Natural killer cell (primary cell): ENCODE results near the gene FBXW11. TPM values are rescaled to one million over a fixed set of nuclear protein-coding genes. Genes with fewer than 3 reads are reported as not detected.
A peak's percentile ranks its signal among the peaks of the same experiment; 100 is the strongest.

Experiments
- ATAC-seq, 3 donors: fragments of 150-1000 bp in 2 of 3; fragments of 200-7000 bp in 1 of 3; cut with Tn5 transposase; 1 replicate in 1 of 3; 2 replicates in 2 of 3; pipeline ENCODE4 v1.10.0; 2021; ENCODE audit warnings: mild to moderate bottlenecking in 2 of 3, moderate library complexity in 2 of 3
- DNase-seq, 2 donors: peaks; one replicate each; pipeline versions ENCODE4 v3.0.0 to v3.0.0-alpha.2; 2013 to 2021; ENCODE audit warnings: mixed read lengths in 1 of 2
- H3K27ac ChIP-seq: one replicate; pipeline ENCODE4 v1.5.1; 2013; ENCODE audit warnings: mild to moderate bottlenecking, low read length
- H3K27me3 ChIP-seq: one replicate; pipeline ENCODE4 v1.6.1; 2013; ENCODE audit warnings: low read length; ENCODE audit not compliant: control insufficient read depth, insufficient read depth
- H3K36me3 ChIP-seq: one replicate; pipeline ENCODE4 v1.6.1; 2013; ENCODE audit warnings: low read length; ENCODE audit not compliant: control insufficient read depth, insufficient read depth
- H3K4me1 ChIP-seq: one replicate; pipeline ENCODE4 v1.6.1; 2013; ENCODE audit warnings: low read length; ENCODE audit not compliant: control insufficient read depth, insufficient read depth
- H3K4me3 ChIP-seq: one replicate; pipeline ENCODE4 v1.5.1; 2013; ENCODE audit warnings: low read length
- H3K9me3 ChIP-seq: one replicate; pipeline ENCODE4 v1.6.1; 2013; ENCODE audit warnings: low read length; ENCODE audit not compliant: control insufficient read depth, insufficient read depth
- H3K27ac Mint-ChIP-seq, 2 donors: one replicate each; pipeline ENCODE4 v1.8.0; 2022; ENCODE audit warnings: mild to moderate bottlenecking in 2 of 2, mixed read lengths in 2 of 2, moderate library complexity in 1 of 2
- H3K27me3 Mint-ChIP-seq, 2 donors: one replicate each; pipeline ENCODE4 v1.8.0; 2022; ENCODE audit warnings: low read depth in 2 of 2, mixed read lengths in 2 of 2
- H3K36me3 Mint-ChIP-seq: one replicate; pipeline ENCODE4 v1.8.0; 2022; ENCODE audit warnings: mixed read lengths
- H3K4me1 Mint-ChIP-seq, 2 donors: one replicate each; pipeline ENCODE4 v1.8.0; 2022; ENCODE audit warnings: mixed read lengths in 2 of 2
- H3K4me3 Mint-ChIP-seq: one replicate; pipeline ENCODE4 v1.8.0; 2022; ENCODE audit warnings: mild to moderate bottlenecking, moderate library complexity, mixed read lengths
- H3K9me3 Mint-ChIP-seq, 2 donors: one replicate each; pipeline ENCODE4 v1.8.0; 2022; ENCODE audit warnings: mixed read lengths in 2 of 2
- WGBS: methylation state at CpG from one replicate; pipeline ENCODE4 v1.1.7; 2013; ENCODE audit warnings: missing lambda C conversion rate; ENCODE audit not compliant: insufficient coverage; 5-methylcytosine and 5-hydroxymethylcytosine counted together
- intact Hi-C: fragments of 100-400 bp; cut with micrococcal nuclease; formaldehyde crosslinking; loops from one replicate; pipeline ENCODE4 v1.14.2; 2022
- total RNA-seq, 4 donors: library from RNA; stranded (reverse); fragments of 120-200 nt in 1 of 4; gene quantifications; one replicate each; pipeline versions ENCODE4 v1.2.3 to v1.2.4, GENCODE V29; 2013 to 2022
- TF ChIP-seq, protein P1 (sequence below): fragments of 200-600 bp; IDR thresholded peaks from one replicate; pipeline ENCODE4 v1.8.0; 2022; ENCODE audit warnings: antibody characterized with exemption

FBXW11 gene
- total RNA-seq, 3 donors from 2014 or later (not counting 1 experiment from before 2014, with no cell fraction given), result 26.7 to 40.3 (median 39.5) TPM

DNA sequence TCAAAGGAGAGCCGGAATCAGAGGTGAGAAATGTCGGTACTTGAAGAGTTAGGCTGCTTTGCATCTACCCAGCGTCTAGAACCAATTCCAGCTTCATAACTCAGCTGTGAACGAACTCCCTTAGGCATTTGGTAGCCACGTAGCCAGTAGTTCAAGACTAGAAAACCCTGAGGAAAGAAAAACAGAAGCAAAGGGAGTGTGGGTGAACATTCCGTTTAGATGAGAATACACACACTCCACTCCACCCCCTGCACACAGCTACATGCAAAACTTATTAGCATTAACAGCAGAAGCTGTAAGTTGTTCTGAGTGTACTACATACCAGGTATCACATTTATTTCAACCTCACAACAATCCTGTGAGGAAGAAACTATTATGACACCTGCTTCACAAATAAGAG, 142.5 kb downstream of the FBXW11 start:
- Histone ChIP-seq H3K4me3 (no peak overlapping the region), H3K36me3 (peaks cover 45% of the 10 kb centered on the region), H3K27me3 (no peaks in the 10 kb centered on the region), H3K4me1 (no peaks in the 10 kb centered on the region), H3K9me3 (no peaks in the 10 kb centered on the region), H3K27ac (no peak overlapping the region)
- TF ChIP-seq, protein P1, sequence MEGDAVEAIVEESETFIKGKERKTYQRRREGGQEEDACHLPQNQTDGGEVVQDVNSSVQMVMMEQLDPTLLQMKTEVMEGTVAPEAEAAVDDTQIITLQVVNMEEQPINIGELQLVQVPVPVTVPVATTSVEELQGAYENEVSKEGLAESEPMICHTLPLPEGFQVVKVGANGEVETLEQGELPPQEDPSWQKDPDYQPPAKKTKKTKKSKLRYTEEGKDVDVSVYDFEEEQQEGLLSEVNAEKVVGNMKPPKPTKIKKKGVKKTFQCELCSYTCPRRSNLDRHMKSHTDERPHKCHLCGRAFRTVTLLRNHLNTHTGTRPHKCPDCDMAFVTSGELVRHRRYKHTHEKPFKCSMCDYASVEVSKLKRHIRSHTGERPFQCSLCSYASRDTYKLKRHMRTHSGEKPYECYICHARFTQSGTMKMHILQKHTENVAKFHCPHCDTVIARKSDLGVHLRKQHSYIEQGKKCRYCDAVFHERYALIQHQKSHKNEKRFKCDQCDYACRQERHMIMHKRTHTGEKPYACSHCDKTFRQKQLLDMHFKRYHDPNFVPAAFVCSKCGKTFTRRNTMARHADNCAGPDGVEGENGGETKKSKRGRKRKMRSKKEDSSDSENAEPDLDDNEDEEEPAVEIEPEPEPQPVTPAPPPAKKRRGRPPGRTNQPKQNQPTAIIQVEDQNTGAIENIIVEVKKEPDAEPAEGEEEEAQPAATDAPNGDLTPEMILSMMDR, result no peak
- Mint-ChIP-seq H3K4me3 (no peak overlapping the region), H3K36me3 (peaks cover 25% of the 10 kb centered on the region), H3K9me3 (no peaks in the 10 kb centered on the region), H3K27ac (no peak overlapping the region), H3K4me1 (peaks cover 0 to 5% of the 10 kb centered on the region in 2 donors), H3K27me3 (no peaks in the 10 kb centered on the region)
- intact Hi-C loops, result no loop called here
- DNase-seq (no peak), ATAC-seq (no peak)
- 85% methylated on average over 5 of the region's 6 CpGs for WGBS

DNA sequence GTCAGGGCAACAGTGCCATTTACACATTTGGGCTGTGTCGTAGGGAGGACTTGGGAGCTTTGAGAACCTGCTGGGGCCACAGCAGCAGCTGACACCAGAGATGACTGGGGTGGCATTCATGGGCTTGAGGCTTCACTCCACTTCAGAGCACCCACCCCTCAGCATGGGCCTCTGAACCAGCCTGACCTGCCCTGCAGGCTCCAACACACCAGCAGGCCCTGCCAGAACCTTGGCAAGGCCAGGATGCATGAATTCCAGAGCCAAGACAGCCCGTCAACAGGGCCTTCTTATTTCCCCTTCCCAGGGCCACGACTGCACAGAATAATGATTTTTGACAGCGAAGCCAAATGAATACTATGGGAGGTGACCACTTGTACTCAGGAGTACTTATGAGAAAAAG, 143.8 kb downstream of the FBXW11 start:
- Histone ChIP-seq H3K36me3 (peaks cover 32% of the 10 kb centered on the region), H3K9me3 (no peaks in the 10 kb centered on the region), H3K4me3 (no peak overlapping the region), H3K27ac (no peak overlapping the region), H3K4me1 (no peaks in the 10 kb centered on the region), H3K27me3 (no peaks in the 10 kb centered on the region)
- DNase-seq (no peak), ATAC-seq (no peak)
- intact Hi-C loops, result no loop called here
- TF ChIP-seq, protein P1, result no peak
- Mint-ChIP-seq H3K36me3 (peaks cover 13% of the 10 kb centered on the region), H3K4me1 (peaks cover 0 to 5% of the 10 kb centered on the region in 2 donors), H3K9me3 (no peaks in the 10 kb centered on the region), H3K4me3 (no peak overlapping the region), H3K27me3 (no peaks in the 10 kb centered on the region), H3K27ac (no peak overlapping the region)
- 100% methylated on average over 3 of the region's 4 CpGs for WGBS

DNA sequence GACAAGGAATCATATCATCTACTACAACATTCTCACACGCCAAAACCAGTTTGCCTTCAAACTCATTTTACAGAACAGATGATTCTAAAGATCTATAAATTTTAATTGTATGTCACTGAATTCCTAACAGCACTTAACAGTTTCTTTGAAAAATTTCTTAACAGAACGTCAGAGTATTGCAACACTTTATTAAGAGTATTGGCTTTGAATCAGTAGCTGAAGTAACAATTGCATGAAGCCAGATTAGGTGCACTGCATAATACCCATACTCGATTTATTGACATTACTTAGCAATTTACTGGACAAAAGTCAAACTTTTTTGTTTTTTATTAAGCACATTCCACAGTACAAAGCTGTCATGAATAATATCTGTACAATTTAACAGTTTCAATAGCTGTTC, 145.1 kb downstream of the FBXW11 start:
- Histone ChIP-seq H3K4me3 (no peak overlapping the region), H3K36me3 (peaks cover 23% of the 10 kb centered on the region), H3K27ac (no peak overlapping the region), H3K4me1 (peaks cover under 1% of the 10 kb centered on the region), H3K27me3 (no peaks in the 10 kb centered on the region), H3K9me3 (no peaks in the 10 kb centered on the region)
- TF ChIP-seq, protein P1, result no peak
- DNase-seq, result no peak
- 100% methylated on average over 2 of the region's 3 CpGs for WGBS
- Mint-ChIP-seq H3K9me3 (no peaks in the 10 kb centered on the region), H3K27ac (no peak overlapping the region), H3K27me3 (no peaks in the 10 kb centered on the region), H3K36me3 (peaks cover 12% of the 10 kb centered on the region), H3K4me1 (peaks cover 4 to 7% of the 10 kb centered on the region in 2 donors), H3K4me3 (no peak overlapping the region)
- ATAC-seq, result no peak
- intact Hi-C loops, result no loop called here

DNA sequence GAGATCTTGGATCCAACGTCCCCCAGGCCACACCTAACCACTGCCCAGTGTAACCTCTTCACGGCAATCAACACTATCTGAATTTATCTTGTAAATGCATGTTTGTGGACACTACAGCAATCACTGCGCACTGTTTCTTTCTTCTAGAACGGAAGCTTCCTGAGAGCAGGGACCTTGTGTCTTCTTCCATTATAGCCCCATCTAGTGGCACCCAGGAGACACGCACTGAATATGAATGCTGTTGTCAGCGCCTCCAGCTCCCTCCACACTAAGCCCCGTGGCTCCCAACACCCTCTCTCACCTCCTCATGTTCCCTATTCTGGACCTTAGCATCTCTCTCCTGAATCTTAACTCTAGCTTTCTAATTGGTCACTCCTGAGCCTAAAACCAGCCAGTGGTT, 148.1 kb downstream of the FBXW11 start:
- no peaks in the 10 kb centered on the region for H3K27me3 Mint-ChIP-seq
- H3K9me3 Mint-ChIP-seq, result no peaks in the 10 kb centered on the region
- intact Hi-C loops, result no loop called here
- ATAC-seq (no peak), DNase-seq (peak in 1 of 2 donors; percentile 19)
- no peaks in the 10 kb centered on the region for H3K9me3 ChIP-seq
- peaks cover 21 to 24% of the 10 kb centered on the region in 2 donors for H3K4me1 Mint-ChIP-seq
- H3K4me3 ChIP-seq, result no peak overlapping the region
- 96% methylated on average over 7 of the region's 7 CpGs for WGBS
- peaks cover 10% of the 10 kb centered on the region for H3K36me3 ChIP-seq
- H3K27ac ChIP-seq, result no peak overlapping the region
- no peak overlapping the region for H3K27ac Mint-ChIP-seq
- peaks cover 8% of the 10 kb centered on the region for H3K4me1 ChIP-seq
- H3K4me3 Mint-ChIP-seq, result no peak overlapping the region
- peaks cover 10% of the 10 kb centered on the region for H3K36me3 Mint-ChIP-seq
- H3K27me3 ChIP-seq, result no peaks in the 10 kb centered on the region
- TF ChIP-seq, protein P1, result no peak
